ENCODE data around the gene SNU13.

GRCh38 chr22:41638748-41639147, 49.9 kb downstream of the SNU13 start:
- TF ChIP-seq CTCF (conservative IDR thresholded peaks at IDR 0.05; ENCODE audit: low read depth, low read length), result no peak
- TF ChIP-seq MXI1 (IDR thresholded peaks at IDR 0.05; ENCODE audit: borderline replicate concordance, low read depth, low read length), result no peak
- no peak for TF ChIP-seq POLR2A (IDR thresholded peaks at IDR 0.05; ENCODE audit: low read depth, low read length)
- no peak for TF ChIP-seq MAFK (IDR thresholded peaks at IDR 0.05; ENCODE audit: low read depth, low read length)
- TF ChIP-seq BHLHE40 (IDR thresholded peaks at IDR 0.05; ENCODE audit: low read depth, low read length), result no peak
- TF ChIP-seq RAD21 (IDR thresholded peaks at IDR 0.05; ENCODE audit: low read length), result no peak
- no peak for TF ChIP-seq ELK1 (IDR thresholded peaks at IDR 0.05; ENCODE audit: borderline replicate concordance, low read depth, low read length)
- no peak for TF ChIP-seq SMC3 (IDR thresholded peaks at IDR 0.05; ENCODE audit: low read depth, low read length)
- TF ChIP-seq CEBPB (IDR thresholded peaks at IDR 0.05; ENCODE audit: low read depth, low read length), result no peak
- no peak for TF ChIP-seq RFX5 (IDR thresholded peaks at IDR 0.05; ENCODE audit: low read depth, low read length)
- no peak for TF ChIP-seq CHD1 (IDR thresholded peaks at IDR 0.05; ENCODE audit: low read depth, low read length)
- TF ChIP-seq RCOR1 (IDR thresholded peaks at IDR 0.05; ENCODE audit: insufficient replicate concordance, low read length), result no peak
- TF ChIP-seq FOS (IDR thresholded peaks at IDR 0.05; ENCODE audit: low read depth, low read length), result no peak

All from IMR-90 (cell line).